B cell (primary cell): ENCODE measurements around the gene MROH7. TPM values are rescaled to one million over a fixed set of nuclear protein-coding genes. Genes with fewer than 3 reads are reported as not detected.

Experiments used
- ATAC-seq: fragments of 200-7000 bp; cut with Tn5 transposase; one replicate; pipeline ENCODE4 v1.10.0; 2021; ENCODE audit warnings: low read depth, mild to moderate bottlenecking, moderate number of reproducible peaks, moderate library complexity
- CTCF ChIA-PET: fragments of 350-600 bp; sonication (Branson Sonifier 250); formaldehyde crosslinking; loops from one replicate; lab custom pipeline; 2021; ENCODE audit warnings: antibody characterized with exemption, inconsistent platforms; lab: Charles Lee
- POLR2A ChIA-PET: fragments of 350-600 bp; sonication (Branson Sonifier 250); formaldehyde crosslinking; loops from one replicate; lab custom pipeline; 2021; ENCODE audit warnings: antibody characterized with exemption; lab: Charles Lee
- DNase-seq: peaks from one replicate; pipeline ENCODE4 v3.0.0; 2013
- H2AFZ ChIP-seq: 2 replicates; pipeline ENCODE4 v1.6.1; 2012; ENCODE audit warnings: mild to moderate bottlenecking, low read depth, low read length; ENCODE audit not compliant: insufficient read depth, poor library complexity, severe bottlenecking
- H3K27ac ChIP-seq, 2 donors: 1 replicate in 1 of 2; 2 replicates in 1 of 2; pipeline ENCODE4 v1.5.1; 2012 to 2013; ENCODE audit warnings: low read length in 2 of 2, mild to moderate bottlenecking in 2 of 2, moderate library complexity in 1 of 2
- H3K27me3 ChIP-seq, 4 experiments: fragments of 200-600 bp in 1 of 4; sonication (generic) in 1 of 4; replicated peaks in 1 of 4; 1 replicate in 2 of 4; 2 replicates in 2 of 4; pipeline versions ENCODE4 v1.6.1 to v1.7.0; 2013 to 2016; ENCODE audit warnings: low read length in 3 of 4, mild to moderate bottlenecking in 2 of 4, mixed read lengths in 1 of 4, moderate library complexity in 1 of 4; ENCODE audit not compliant: insufficient read depth in 4 of 4, control insufficient read depth in 3 of 4; ENCODE audit errors: control extremely low read depth in 1 of 4
- H3K36me3 ChIP-seq, 2 experiments: replicated peaks in 1 of 2; 1 replicate in 1 of 2; 2 replicates in 1 of 2; pipeline versions ENCODE4 v1.6.1 to v1.7.1; 2013; ENCODE audit warnings: low read length in 1 of 2; ENCODE audit not compliant: insufficient read depth in 2 of 2, control insufficient read depth in 1 of 2; ENCODE audit errors: control extremely low read depth in 1 of 2, extremely low read depth in 1 of 2
- H3K4me1 ChIP-seq, 2 donors: fragments of 200-600 bp in 1 of 2; sonication (generic) in 1 of 2; 1 replicate in 1 of 2; 2 replicates in 1 of 2; pipeline versions ENCODE4 v1.5.1 to v1.6.1; 2013 to 2017; ENCODE audit warnings: low read length in 2 of 2; ENCODE audit not compliant: control insufficient read depth in 2 of 2, insufficient read depth in 2 of 2
- H3K4me2 ChIP-seq: replicated peaks from 2 replicates; pipeline ENCODE3; 2012; ENCODE audit warnings: mild to moderate bottlenecking, low read depth, low read length; ENCODE audit not compliant: poor library complexity, severe bottlenecking
- H3K4me3 ChIP-seq, 5 experiments: fragments of 200-600 bp in 1 of 5; sonication (generic) in 1 of 5; 1 replicate in 3 of 5; 2 replicates in 2 of 5; pipeline versions ENCODE4 v1.5.1 to v1.7.0; 2011 to 2016; ENCODE audit warnings: low read length in 4 of 5, mild to moderate bottlenecking in 4 of 5, low read depth in 2 of 5, control low read depth in 1 of 5, moderate library complexity in 1 of 5; ENCODE audit not compliant: insufficient read depth in 1 of 5; ENCODE audit errors: control extremely low read depth in 1 of 5, extremely low read depth in 1 of 5
- H3K79me2 ChIP-seq: fragments of 200-600 bp; sonication (generic); one replicate; pipeline ENCODE4 v1.6.0; 2016; ENCODE audit warnings: low read length; ENCODE audit not compliant: control insufficient read depth, insufficient read depth
- H3K9ac ChIP-seq: fragments of 200-600 bp; sonication (generic); 2 replicates; pipeline ENCODE4 v1.6.1; 2017; ENCODE audit warnings: mild to moderate bottlenecking, low read length, moderate library complexity
- H3K9me3 ChIP-seq, 3 donors: one replicate each; pipeline versions ENCODE4 v1.6.1 to v1.7.1; 2013; ENCODE audit warnings: low read length in 2 of 3; ENCODE audit not compliant: control insufficient read depth in 2 of 3, insufficient read depth in 1 of 3; ENCODE audit errors: control extremely low read depth in 1 of 3
- H4K20me1 ChIP-seq: 2 replicates; pipeline ENCODE4 v1.6.0; 2012; ENCODE audit warnings: mild to moderate bottlenecking, low read length; ENCODE audit not compliant: insufficient read depth, control insufficient read depth, poor library complexity, severe bottlenecking
- H3K27ac Mint-ChIP-seq: one replicate; pipeline ENCODE4 v1.8.0; 2021; ENCODE audit warnings: mixed read lengths
- H3K27me3 Mint-ChIP-seq: one replicate; pipeline ENCODE4 v1.8.0; 2021; ENCODE audit warnings: mixed read lengths
- H3K4me1 Mint-ChIP-seq: one replicate; pipeline ENCODE4 v1.8.0; 2021; ENCODE audit warnings: mixed read lengths
- H3K4me3 Mint-ChIP-seq: one replicate; pipeline ENCODE4 v1.8.0; 2021; ENCODE audit warnings: mixed read lengths
- H3K9me3 Mint-ChIP-seq: one replicate; pipeline ENCODE4 v1.8.0; 2022; ENCODE audit warnings: mixed read lengths; ENCODE audit not compliant: insufficient read depth
- EZH2 ChIP-seq: IDR thresholded peaks from 2 replicates; pipeline ENCODE4 v1.6.1; 2012; ENCODE audit warnings: borderline replicate concordance, low read depth, mild to moderate bottlenecking, moderate library complexity, low read length; ENCODE audit not compliant: insufficient read depth, poor library complexity, severe bottlenecking
- WGBS: methylation state at CpG from one replicate; pipeline ENCODE4 v1.1.5; 2013; ENCODE audit warnings: missing lambda C conversion rate; ENCODE audit not compliant: insufficient coverage; 5-methylcytosine and 5-hydroxymethylcytosine counted together
- intact Hi-C: fragments of 100-400 bp; cut with micrococcal nuclease; formaldehyde crosslinking; loops from one replicate; pipeline ENCODE4 v1.10.0; 2022
- polyA plus RNA-seq: library from polyadenylated mRNA; depleted of rRNA; stranded (reverse); fragments of >200 nt; gene quantifications from 2 replicates; pipeline ENCODE4 v1.2.3, GENCODE V29; 2012
- total RNA-seq, 2 donors: library from RNA; stranded (reverse); fragments of 120-200 nt in 1 of 2; gene quantifications; 1 replicate in 1 of 2; 2 replicates in 1 of 2; pipeline versions ENCODE4 v1.2.3 to v1.2.4, GENCODE V29; 2013 to 2022
- TF ChIP-seq, protein P1 (sequence below): fragments of 200-600 bp; IDR thresholded peaks from one replicate; pipeline ENCODE4 v1.8.0; 2022; ENCODE audit warnings: antibody characterized with exemption, mild to moderate bottlenecking

MROH7 gene
- total and polyA plus RNA-seq, 2 donors (not counting 1 experiment from before 2014, with no cell fraction given): not detected

DNA sequence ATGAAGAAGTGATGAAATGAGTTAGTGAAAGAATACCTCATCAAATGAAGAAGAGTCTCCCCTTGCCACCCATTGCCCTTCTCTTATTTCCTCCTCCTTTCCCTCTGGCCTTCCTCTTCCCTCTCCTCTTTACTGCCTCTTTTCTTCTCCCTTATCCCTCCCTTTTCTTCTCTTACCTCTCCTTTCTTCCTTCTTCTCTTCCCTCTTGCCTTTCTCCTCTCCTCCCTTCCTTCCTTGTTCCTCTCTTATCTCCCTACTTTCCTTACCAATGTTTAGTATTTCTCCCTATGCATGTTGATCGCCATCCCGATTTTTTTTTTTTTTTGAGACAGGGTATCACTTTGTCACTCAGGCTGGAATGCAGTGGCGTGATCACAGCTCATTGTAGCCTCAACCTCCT lies 8.8 kb downstream of the MROH7 start:
- no peaks in the 10 kb centered on the region for H3K4me1 Mint-ChIP-seq
- ATAC-seq (no peak), DNase-seq (no peak)
- TF ChIP-seq, protein P1, sequence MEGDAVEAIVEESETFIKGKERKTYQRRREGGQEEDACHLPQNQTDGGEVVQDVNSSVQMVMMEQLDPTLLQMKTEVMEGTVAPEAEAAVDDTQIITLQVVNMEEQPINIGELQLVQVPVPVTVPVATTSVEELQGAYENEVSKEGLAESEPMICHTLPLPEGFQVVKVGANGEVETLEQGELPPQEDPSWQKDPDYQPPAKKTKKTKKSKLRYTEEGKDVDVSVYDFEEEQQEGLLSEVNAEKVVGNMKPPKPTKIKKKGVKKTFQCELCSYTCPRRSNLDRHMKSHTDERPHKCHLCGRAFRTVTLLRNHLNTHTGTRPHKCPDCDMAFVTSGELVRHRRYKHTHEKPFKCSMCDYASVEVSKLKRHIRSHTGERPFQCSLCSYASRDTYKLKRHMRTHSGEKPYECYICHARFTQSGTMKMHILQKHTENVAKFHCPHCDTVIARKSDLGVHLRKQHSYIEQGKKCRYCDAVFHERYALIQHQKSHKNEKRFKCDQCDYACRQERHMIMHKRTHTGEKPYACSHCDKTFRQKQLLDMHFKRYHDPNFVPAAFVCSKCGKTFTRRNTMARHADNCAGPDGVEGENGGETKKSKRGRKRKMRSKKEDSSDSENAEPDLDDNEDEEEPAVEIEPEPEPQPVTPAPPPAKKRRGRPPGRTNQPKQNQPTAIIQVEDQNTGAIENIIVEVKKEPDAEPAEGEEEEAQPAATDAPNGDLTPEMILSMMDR: no peak
- no peak overlapping the region for H3K4me3 Mint-ChIP-seq
- H3K4me1 ChIP-seq: no peaks in the 10 kb centered on the region
- H3K9ac ChIP-seq: no peak overlapping the region
- H3K27ac ChIP-seq: no peak overlapping the region
- no peak overlapping the region for H3K4me3 ChIP-seq
- no peaks in the 10 kb centered on the region for H3K9me3 Mint-ChIP-seq
- no peaks in the 10 kb centered on the region for H4K20me1 ChIP-seq
- no peaks in the 10 kb centered on the region for H3K79me2 ChIP-seq
- intact Hi-C loops: no loop called here
- H3K36me3 ChIP-seq: no peaks in the 10 kb centered on the region
- peaks cover 0 to 6% (median 0%) of the 10 kb centered on the region in 3 donors for H3K9me3 ChIP-seq
- H3K27me3 ChIP-seq: peaks cover 0 to 4% (median 0%) of the 10 kb centered on the region in 4 experiments
- no peak overlapping the region for H3K27ac Mint-ChIP-seq
- H3K4me2 ChIP-seq: no peak overlapping the region
- ChIA-PET POLR2A (no interaction called here), CTCF (no interaction called here)
- no peak overlapping the region for H2AFZ ChIP-seq
- 100% methylated on average over 2 of the region's 3 CpGs for WGBS
- H3K27me3 Mint-ChIP-seq: peaks cover 14% of the 10 kb centered on the region

DNA sequence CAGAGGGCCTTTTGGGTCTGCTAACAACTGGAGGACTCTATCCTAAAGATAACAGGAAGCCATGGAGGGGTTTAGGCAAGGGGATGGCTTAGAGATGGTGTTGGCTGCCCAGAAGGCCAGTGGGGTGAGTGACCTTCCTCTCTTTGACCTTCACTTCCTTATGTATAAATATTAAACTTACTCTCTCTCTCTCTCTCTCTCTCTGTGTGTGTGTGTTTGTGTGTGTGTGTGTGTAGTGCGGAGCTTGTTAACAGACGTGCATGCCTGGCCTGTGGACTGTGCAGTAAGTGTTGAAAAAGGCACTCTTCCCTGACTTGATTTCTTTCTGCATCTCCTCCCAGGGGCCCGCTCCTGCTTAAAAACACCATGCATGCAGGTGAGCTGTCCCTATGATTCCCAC lies 10.0 kb downstream of the MROH7 start:
- Histone ChIP-seq H4K20me1 (no peaks in the 10 kb centered on the region), H3K4me2 (no peak overlapping the region), H3K27me3 (peaks cover 0 to 4% (median 0%) of the 10 kb centered on the region in 4 experiments), H3K79me2 (no peaks in the 10 kb centered on the region), H3K9me3 (no peaks in the 10 kb centered on the region), H3K27ac (no peak overlapping the region), H2AFZ (no peak overlapping the region), H3K36me3 (no peaks in the 10 kb centered on the region), H3K9ac (no peak overlapping the region), H3K4me3 (no peak overlapping the region), H3K4me1 (no peaks in the 10 kb centered on the region)
- H3K27ac Mint-ChIP-seq: no peak overlapping the region
- ChIA-PET CTCF (no interaction called here), POLR2A (no interaction called here)
- no CpG with 5 or more reads among the region's 3 CpGs for WGBS
- no peak for ATAC-seq
- TF ChIP-seq, protein P1: no peak
- no peak for TF ChIP-seq EZH2
- DNase-seq: no peak
- intact Hi-C loops: no loop called here
- no peak overlapping the region for H3K4me3 Mint-ChIP-seq
- peaks cover 14% of the 10 kb centered on the region for H3K27me3 Mint-ChIP-seq
- no peaks in the 10 kb centered on the region for H3K9me3 Mint-ChIP-seq
- H3K4me1 Mint-ChIP-seq: no peaks in the 10 kb centered on the region
